Measurements from ENCODE around the gene ZNF749. TPM values are rescaled to one million over a fixed set of nuclear protein-coding genes. Genes with fewer than 3 reads are reported as not detected.

The ZNF749 gene
- 10 to 100 TPM in 2 of 4 donors, 1 to 10 TPM in 1, under 1 TPM in 1; 0.75 to 19.1 (median 7.1) TPM for total RNA-seq

DNA sequence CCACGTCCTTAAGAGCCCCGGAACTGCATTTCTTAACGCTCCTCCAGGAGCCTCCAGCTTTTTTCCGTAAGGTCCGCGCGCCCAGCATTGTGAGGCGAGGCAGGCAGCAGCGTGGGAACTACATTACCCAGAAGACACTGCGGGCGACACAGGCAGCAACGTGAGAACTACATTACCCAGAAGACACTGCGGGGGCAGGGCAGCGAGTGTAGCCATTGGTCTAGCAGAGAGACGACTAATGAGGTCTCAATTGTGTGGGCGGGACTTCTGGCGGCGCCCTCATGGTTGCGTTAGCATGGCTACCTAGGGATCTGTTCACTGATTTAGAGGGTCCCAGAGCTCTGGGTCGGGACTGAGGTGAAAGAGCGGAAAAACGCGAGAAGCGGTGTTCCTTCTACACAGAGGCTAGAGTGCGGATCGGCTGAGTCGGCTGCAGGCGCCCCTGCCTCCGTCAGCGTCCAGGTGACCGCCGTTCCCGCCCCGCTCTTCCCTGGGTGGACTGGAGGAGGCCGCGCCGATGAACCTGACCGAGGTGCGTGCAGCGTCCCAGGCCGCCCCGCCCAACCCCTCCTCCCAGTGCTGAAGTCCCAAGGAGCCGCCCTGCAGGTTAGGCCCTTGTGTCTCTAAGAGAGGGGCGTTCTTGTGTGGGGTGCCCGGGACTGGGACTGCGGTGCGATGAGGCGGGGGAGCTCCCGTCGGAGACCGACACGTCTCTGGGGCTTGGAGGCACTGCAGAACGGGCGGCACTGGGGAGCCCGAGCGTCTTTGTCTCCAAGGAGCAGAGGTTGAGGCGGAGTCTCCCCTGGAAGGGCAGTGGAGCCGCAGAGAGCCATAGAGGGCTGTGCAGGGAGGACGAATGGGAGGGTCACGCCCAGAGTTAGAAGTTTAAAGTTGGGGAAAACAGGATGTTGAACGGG is at the start of gene ZNF749:
Gene ZNF749, plus strand, starts transcription at position 264 of the 917 bp plus-strand sequence. Its CDS starts 254 bp downstream, at position 518.
- H3K27ac ChIP-seq, result peak within 1 kb of the TSS; percentile 70 to 82 (median 79)
- WGBS, 2 donors (ENCODE audit: low coverage in 1 of 2), result 0 to 7% methylated on average over 3 to 47 of the region's 61 CpGs
- TF ChIP-seq EP300 (IDR thresholded peaks at IDR 0.05; ENCODE audit: low read depth), result no peak
- TF ChIP-seq POLR2A (IDR thresholded peaks at IDR 0.05), result peak; percentile 58
- TF ChIP-seq, protein P1, sequence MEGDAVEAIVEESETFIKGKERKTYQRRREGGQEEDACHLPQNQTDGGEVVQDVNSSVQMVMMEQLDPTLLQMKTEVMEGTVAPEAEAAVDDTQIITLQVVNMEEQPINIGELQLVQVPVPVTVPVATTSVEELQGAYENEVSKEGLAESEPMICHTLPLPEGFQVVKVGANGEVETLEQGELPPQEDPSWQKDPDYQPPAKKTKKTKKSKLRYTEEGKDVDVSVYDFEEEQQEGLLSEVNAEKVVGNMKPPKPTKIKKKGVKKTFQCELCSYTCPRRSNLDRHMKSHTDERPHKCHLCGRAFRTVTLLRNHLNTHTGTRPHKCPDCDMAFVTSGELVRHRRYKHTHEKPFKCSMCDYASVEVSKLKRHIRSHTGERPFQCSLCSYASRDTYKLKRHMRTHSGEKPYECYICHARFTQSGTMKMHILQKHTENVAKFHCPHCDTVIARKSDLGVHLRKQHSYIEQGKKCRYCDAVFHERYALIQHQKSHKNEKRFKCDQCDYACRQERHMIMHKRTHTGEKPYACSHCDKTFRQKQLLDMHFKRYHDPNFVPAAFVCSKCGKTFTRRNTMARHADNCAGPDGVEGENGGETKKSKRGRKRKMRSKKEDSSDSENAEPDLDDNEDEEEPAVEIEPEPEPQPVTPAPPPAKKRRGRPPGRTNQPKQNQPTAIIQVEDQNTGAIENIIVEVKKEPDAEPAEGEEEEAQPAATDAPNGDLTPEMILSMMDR (IDR thresholded peaks at IDR 0.05), result no peak
- peak in 2 of 3 donors; percentile 40 to 44 for TF ChIP-seq POLR2AphosphoS5 (IDR thresholded peaks at IDR 0.05)
- no peaks in the 10 kb centered on the region for H3K27me3 ChIP-seq
- DNase-seq, result peak; percentile 98
- no peaks in the 10 kb centered on the region for H3K9me3 ChIP-seq
- H3K4me3 ChIP-seq, result peak within 1 kb of the TSS; percentile 50 to 86 (median 73)
- H3K4me1 ChIP-seq, result peaks cover 9 to 21% (median 10%) of the 10 kb centered on the region in 4 donors
- in situ Hi-C loops (cut with MboI; ENCODE audit: low pct_ligation_motif_present in 1 of 4, low pct_unique_long_range_greater_than_20kb in 1 of 4, low sequenced_read_pairs in 3 of 4), result no loop called here
- intact Hi-C loops (cut with DNase I; ENCODE audit: low total_unique reads), result no loop called here
- peaks cover 0 to 10% (median 0%) of the 10 kb centered on the region in 4 donors for H3K36me3 ChIP-seq

- peak overlapping the region; percentile 84 to 90 (median 89) for H3K27ac ChIP-seq
- H3K27me3 ChIP-seq, result no peaks in the 10 kb centered on the region
- no peak for TF ChIP-seq EP300 (IDR thresholded peaks at IDR 0.05; ENCODE audit: low read depth)
- no peak for TF ChIP-seq POLR2AphosphoS5 (IDR thresholded peaks at IDR 0.05)
- no peak for TF ChIP-seq POLR2A (IDR thresholded peaks at IDR 0.05)
- TF ChIP-seq, protein P1 (IDR thresholded peaks at IDR 0.05), result no peak
- peaks cover 3% of the 10 kb centered on the region in 2 donors for H3K9me3 ChIP-seq
- H3K36me3 ChIP-seq, result peaks cover 0 to 4% (median 2%) of the 10 kb centered on the region in 4 donors
- in situ Hi-C loops (cut with MboI; ENCODE audit: low pct_ligation_motif_present in 1 of 4, low pct_unique_long_range_greater_than_20kb in 1 of 4, low sequenced_read_pairs in 3 of 4), result no loop called here
- no peak for DNase-seq
- H3K4me1 ChIP-seq, result peaks cover 6 to 18% (median 8%) of the 10 kb centered on the region in 4 donors
- H3K4me3 ChIP-seq, result peak overlapping the region; percentile 0 to 89 (median 73)
- WGBS, 2 donors (ENCODE audit: low coverage in 1 of 2), result 60 to 93% methylated on average over 7 to 11 of the region's 11 CpGs
- intact Hi-C loops (cut with DNase I; ENCODE audit: low total_unique reads), result no loop called here
Measured at GRCh38 chr19:57389194-57389729, 45.9 kb upstream of the ZNF749 start.

DNA sequence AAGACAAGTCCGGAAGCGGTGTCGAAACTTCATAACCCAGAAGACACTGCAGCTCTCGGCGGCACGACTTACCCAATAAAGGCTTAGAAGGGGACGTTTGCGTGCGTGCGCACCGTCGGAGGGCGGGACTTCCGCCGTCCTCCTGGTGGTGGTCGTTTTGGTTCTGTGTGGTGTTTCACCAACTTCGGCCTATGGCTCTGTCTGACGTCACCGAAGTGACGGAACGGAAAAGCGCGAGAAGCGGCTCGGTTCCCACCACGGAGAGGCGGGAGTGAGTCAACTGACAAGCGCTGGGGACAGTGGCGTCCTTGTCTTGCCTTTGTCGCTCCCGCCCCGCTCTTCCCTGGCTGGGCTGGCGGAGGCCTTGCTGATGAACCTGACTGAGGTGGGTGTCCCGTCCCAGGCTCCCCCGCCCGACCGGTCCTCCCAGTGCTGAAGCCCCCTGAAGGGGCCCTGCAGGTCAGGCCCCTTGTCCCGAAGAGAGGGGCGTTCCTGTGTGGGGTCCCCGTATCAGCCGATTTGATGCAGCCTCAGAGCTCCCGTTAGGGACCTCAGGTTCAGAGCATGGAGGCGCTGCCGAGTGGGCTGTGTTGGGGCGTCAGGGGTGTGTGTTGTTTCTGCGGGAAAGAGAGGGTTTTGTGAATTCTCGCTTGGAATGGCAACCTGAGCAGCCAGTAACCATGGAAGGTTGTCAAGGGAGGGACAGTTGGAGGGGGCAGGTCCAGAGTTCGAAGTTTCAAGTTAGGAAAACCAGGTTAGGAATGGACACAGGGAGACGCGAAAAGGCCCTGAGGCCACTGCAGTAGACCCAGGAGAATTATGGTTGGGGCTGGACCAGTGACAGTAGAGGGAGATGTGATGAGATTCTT is 45.2 kb upstream of the ZNF749 start, which contains the start of gene ZNF548:
Gene ZNF548, plus strand, starts transcription at position 125 of the 869 bp plus-strand sequence. Its CDS starts 246 bp downstream, at position 371.
- TF ChIP-seq, protein P1 (IDR thresholded peaks at IDR 0.05), result peak; percentile 13 to 65 (median 31)
- TF ChIP-seq EP300 (IDR thresholded peaks at IDR 0.05; ENCODE audit: low read depth) (no peak), POLR2AphosphoS5 (IDR thresholded peaks at IDR 0.05) (peak; percentile 74 to 84 (median 76)), POLR2A (IDR thresholded peaks at IDR 0.05) (peak; percentile 58)
- H3K4me3 ChIP-seq, result peak within 1 kb of the TSS; percentile 63 to 89 (median 73)
- peaks cover 6 to 18% (median 8%) of the 10 kb centered on the region in 4 donors for H3K4me1 ChIP-seq
- intact Hi-C loops (cut with DNase I; ENCODE audit: low total_unique reads), result no loop called here
- peaks cover 0 to 9% (median 4%) of the 10 kb centered on the region in 4 donors for H3K36me3 ChIP-seq
- peak; percentile 95 for DNase-seq
- in situ Hi-C loops (cut with MboI; ENCODE audit: low pct_ligation_motif_present in 1 of 4, low pct_unique_long_range_greater_than_20kb in 1 of 4, low sequenced_read_pairs in 3 of 4), result no loop called here
- WGBS, 2 donors (ENCODE audit: low coverage in 1 of 2), result 2 to 3% methylated on average over 18 to 48 of the region's 50 CpGs
- H3K9me3 ChIP-seq, result peaks cover 3 to 4% of the 10 kb centered on the region in 2 donors
- H3K27me3 ChIP-seq, result no peaks in the 10 kb centered on the region
- H3K27ac ChIP-seq, result peak within 1 kb of the TSS; percentile 84 to 90 (median 89)
